ENCODE measurements around the gene DLGAP5. TPM values are rescaled to one million over a fixed set of nuclear protein-coding genes. Genes with fewer than 3 reads are reported as not detected.

The DLGAP5 gene, protein sequence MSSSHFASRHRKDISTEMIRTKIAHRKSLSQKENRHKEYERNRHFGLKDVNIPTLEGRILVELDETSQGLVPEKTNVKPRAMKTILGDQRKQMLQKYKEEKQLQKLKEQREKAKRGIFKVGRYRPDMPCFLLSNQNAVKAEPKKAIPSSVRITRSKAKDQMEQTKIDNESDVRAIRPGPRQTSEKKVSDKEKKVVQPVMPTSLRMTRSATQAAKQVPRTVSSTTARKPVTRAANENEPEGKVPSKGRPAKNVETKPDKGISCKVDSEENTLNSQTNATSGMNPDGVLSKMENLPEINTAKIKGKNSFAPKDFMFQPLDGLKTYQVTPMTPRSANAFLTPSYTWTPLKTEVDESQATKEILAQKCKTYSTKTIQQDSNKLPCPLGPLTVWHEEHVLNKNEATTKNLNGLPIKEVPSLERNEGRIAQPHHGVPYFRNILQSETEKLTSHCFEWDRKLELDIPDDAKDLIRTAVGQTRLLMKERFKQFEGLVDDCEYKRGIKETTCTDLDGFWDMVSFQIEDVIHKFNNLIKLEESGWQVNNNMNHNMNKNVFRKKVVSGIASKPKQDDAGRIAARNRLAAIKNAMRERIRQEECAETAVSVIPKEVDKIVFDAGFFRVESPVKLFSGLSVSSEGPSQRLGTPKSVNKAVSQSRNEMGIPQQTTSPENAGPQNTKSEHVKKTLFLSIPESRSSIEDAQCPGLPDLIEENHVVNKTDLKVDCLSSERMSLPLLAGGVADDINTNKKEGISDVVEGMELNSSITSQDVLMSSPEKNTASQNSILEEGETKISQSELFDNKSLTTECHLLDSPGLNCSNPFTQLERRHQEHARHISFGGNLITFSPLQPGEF
- 100 to 1,000 TPM; 117 to 120 TPM for total RNA-seq

DNA sequence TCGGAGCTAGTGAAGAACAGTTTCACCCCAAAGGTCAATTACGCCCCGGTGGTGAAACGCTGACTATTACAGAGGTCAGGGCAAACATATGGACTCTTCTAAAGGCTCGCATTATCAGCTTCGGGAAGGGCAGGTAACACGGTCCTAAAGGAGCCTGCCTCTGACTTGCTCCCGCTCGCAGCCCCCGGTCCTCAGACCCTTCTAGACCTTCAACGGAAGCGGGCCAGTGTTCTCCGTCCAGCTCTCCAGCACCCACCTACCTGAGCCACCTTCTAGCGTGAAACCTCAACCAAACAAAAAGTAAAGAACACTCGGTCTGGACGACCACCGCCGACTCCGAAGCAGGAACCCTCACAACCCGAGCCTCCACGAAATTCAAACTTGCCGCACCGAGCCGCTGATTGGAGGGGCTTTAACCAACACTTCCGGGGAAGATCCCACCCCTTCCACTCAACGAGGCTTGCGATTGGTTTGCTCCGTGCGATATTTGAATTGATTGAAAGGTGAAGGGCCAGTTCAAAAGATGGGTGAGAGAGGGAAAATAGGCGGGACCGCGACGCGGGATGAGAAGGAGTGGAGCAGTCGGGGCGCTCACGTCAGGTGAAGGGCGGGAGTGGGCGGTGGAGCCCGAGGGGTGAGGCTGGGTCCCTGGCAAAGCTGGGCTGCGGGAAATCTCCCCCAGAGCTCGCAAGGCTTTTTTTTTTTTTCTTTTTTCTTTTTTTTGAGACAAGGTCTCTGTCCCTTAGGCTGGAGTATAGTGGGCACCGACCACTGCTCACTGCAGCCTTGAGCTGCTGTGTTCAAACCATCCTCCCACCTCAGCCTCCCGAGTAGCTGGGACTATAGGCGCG lies at the start of gene DLGAP5:
Gene DLGAP5, minus strand, starts transcription at position 383 of the 851 bp plus-strand sequence. CDS start 2,406 bp downstream, outside the sequence.
- H3K27ac Mint-ChIP-seq = peak within 1 kb of the TSS; percentile 89
- peak within 1 kb of the TSS; percentile 99 for H3K4me3 Mint-ChIP-seq
- no peaks in the 10 kb centered on the region for H3K9me3 Mint-ChIP-seq
- intact Hi-C loops (cut with micrococcal nuclease) = loop anchor here (1.0 to 5.0 kb wide), 7 partner anchors 80 to 389 kb away; partner anchors contain the start of genes ATG14, FBXO34, KTN1 and MAPK1IP1L
- peaks cover 5% of the 10 kb centered on the region for H3K36me3 Mint-ChIP-seq (ENCODE audit: low read depth)
- peak; percentile 97 for DNase-seq
- CTCF ChIA-PET = interaction anchor here (0.6 to 1.5 kb wide), 5 partner anchors 79 to 628 kb away, joined by 3 to 7 read pairs (median 3); partner anchors contain the start of gene FBXO34
- H3K27me3 Mint-ChIP-seq (ENCODE audit: low read depth) = peaks cover 2% of the 10 kb centered on the region
- H3K4me1 Mint-ChIP-seq (ENCODE audit: low read depth) = peaks cover 26% of the 10 kb centered on the region

DNA sequence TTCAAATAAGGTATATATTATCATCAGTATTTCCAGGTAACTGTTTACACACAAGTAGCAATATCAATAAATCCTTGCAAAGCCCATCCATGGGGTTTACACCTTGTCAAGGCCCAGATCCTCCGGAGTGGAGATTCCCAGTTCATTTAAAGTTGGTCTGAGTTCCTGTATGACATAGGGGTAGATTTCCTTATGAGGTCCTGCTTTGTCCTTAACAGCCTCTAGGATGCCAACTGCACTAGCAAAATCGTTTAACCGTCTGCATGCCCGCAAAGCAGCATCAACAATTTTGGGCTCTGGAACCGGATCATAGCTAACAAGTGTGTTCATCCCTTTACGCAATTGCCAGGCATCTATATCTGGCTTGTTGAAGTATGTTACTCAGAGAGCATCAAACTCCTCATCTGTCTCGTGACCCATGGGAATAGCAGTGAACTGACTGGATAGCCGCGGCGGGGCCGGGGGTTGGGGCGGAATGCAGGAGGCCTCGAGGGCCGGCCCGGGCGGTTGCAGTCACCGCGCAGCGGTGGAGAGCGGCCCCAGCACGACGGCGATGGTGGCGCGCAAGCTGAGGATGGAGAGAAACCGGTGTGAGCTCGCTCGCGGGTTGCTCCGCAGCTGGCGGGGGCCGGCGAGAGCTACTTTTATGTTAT lies 49.3 kb upstream of the DLGAP5 start:
- H3K4me1 Mint-ChIP-seq (ENCODE audit: low read depth) = no peaks in the 10 kb centered on the region
- no peaks in the 10 kb centered on the region for H3K36me3 Mint-ChIP-seq (ENCODE audit: low read depth)
- peaks cover 6% of the 10 kb centered on the region for H3K27me3 Mint-ChIP-seq (ENCODE audit: low read depth)
- intact Hi-C loops (cut with micrococcal nuclease) = no loop called here
- CTCF ChIA-PET = interaction anchor here (0.6 to 1.0 kb wide), 2 partner anchors 9 to 29 kb away, joined by 3 read pairs; no protein-coding TSS in a partner anchor
- H3K9me3 Mint-ChIP-seq = no peaks in the 10 kb centered on the region
- no peak overlapping the region for H3K4me3 Mint-ChIP-seq
- no peak overlapping the region for H3K27ac Mint-ChIP-seq
- no peak for DNase-seq

DNA sequence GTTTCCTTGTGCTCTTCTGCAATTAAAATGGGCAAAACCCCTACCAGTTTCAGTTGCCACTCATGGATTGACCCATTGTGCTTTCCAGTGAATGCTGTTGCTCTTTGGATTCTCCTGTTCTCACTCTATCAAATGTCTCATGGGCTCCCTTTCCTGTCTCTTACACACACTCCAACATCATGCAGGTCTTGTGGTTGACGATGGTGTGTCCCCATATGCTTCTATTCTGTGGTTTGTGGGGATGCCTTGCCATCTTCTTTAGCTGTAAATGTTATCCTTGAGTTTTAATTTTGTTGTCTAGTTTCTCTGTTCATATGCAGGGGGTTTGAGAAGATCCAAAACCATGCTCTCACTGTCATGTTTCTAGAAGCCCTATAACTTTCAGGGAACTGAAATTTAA lies 47.9 kb upstream of the DLGAP5 start:
- no peak overlapping the region for H3K27ac Mint-ChIP-seq
- no peaks in the 10 kb centered on the region for H3K36me3 Mint-ChIP-seq (ENCODE audit: low read depth)
- no peaks in the 10 kb centered on the region for H3K9me3 Mint-ChIP-seq
- H3K4me1 Mint-ChIP-seq (ENCODE audit: low read depth) = no peaks in the 10 kb centered on the region
- no peak overlapping the region for H3K4me3 Mint-ChIP-seq
- intact Hi-C loops (cut with micrococcal nuclease) = no loop called here
- CTCF ChIA-PET = no interaction called here
- DNase-seq = no peak
- peaks cover 6% of the 10 kb centered on the region for H3K27me3 Mint-ChIP-seq (ENCODE audit: low read depth)

DNA sequence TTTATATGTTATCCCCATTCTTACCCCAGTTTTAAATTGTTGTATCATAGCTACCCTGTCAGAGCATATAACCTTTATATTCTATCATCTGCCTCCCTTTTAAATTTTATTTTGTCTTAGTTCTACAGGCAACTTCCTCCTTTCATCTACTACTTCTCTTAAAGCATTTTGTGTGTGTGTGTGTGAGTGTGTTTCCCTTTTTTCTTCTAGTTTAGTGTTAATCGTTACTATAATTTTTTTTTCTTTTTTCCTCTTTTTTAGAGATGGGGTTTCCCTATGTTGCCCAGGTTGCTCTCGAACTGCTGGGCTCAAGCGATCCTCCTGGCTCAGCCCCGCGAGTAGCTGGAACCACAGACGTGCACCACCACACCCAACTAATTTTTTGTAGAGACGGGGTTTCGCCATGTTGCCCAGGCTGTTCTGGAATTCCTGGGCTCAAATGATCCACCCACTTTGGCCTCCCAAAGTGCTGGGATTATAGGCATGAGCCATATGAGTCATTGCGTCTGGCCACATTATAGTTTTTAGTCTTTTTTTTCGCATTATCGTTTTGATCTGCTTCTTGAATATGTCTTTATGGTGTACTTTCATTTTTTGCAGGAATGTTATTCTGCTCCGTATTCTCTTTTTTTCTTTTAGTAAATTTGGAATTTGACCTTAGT lies 46.8 kb upstream of the DLGAP5 start:
- Mint-ChIP-seq H3K9me3 (no peaks in the 10 kb centered on the region), H3K27ac (no peak overlapping the region), H3K4me3 (no peak overlapping the region), H3K36me3 (ENCODE audit: low read depth) (no peaks in the 10 kb centered on the region), H3K4me1 (ENCODE audit: low read depth) (no peaks in the 10 kb centered on the region), H3K27me3 (ENCODE audit: low read depth) (peaks cover 6% of the 10 kb centered on the region)
- DNase-seq = no peak
- intact Hi-C loops (cut with micrococcal nuclease) = no loop called here
- CTCF ChIA-PET = interaction anchor here (1.2 kb wide), 1 partner anchor 82 kb away, joined by 3 read pairs; no protein-coding TSS in a partner anchor

DNA sequence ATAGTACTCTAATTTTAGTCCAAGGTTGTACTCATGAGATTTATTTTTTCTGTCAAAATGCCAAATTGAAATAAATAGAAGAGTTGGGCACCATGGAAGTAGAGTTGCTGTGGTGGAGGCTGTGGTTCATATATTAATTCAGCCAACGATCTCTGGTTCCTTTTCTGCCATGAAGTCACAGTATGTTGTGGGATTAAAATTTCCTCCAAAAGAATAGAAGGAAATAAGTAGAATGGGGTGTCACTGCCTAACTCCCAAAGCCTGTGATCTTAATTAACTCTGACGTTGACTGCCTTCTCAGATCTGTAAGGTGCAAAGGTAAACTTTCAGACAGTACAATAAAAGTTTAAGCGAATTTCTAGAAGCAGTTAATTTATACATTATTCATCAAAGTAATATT lies 42.2 kb upstream of the DLGAP5 start:
- intact Hi-C loops (cut with micrococcal nuclease) = no loop called here
- Mint-ChIP-seq H3K4me1 (ENCODE audit: low read depth) (no peaks in the 10 kb centered on the region), H3K4me3 (no peak overlapping the region), H3K27me3 (ENCODE audit: low read depth) (peaks cover 3% of the 10 kb centered on the region), H3K36me3 (ENCODE audit: low read depth) (no peaks in the 10 kb centered on the region), H3K9me3 (no peaks in the 10 kb centered on the region), H3K27ac (no peak overlapping the region)
- CTCF ChIA-PET = no interaction called here
- DNase-seq = no peak

DNA sequence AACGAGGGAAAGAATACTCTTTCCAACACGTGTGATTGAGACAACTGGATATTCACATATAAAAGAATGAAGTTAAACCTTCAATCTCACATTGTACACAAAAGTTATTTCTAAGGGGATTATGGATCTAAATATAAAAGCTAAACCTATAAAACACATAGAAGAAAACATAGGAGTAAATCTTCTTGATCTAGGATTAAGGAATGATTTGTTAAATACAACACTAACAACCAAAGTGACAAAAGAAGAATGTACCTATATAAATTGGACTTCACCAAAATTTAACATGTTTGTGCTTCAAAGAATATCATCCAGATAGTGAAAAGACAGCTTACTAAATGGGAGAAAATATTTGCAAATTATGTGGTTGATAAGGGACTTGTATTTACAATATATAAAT lies 36.9 kb upstream of the DLGAP5 start:
- CTCF ChIA-PET = no interaction called here
- intact Hi-C loops (cut with micrococcal nuclease) = no loop called here
- Mint-ChIP-seq H3K27ac (no peak overlapping the region), H3K9me3 (peaks cover 5% of the 10 kb centered on the region), H3K4me3 (no peak overlapping the region), H3K27me3 (ENCODE audit: low read depth) (peaks cover 3% of the 10 kb centered on the region), H3K4me1 (ENCODE audit: low read depth) (no peaks in the 10 kb centered on the region), H3K36me3 (ENCODE audit: low read depth) (no peaks in the 10 kb centered on the region)
- no peak for DNase-seq

DNA sequence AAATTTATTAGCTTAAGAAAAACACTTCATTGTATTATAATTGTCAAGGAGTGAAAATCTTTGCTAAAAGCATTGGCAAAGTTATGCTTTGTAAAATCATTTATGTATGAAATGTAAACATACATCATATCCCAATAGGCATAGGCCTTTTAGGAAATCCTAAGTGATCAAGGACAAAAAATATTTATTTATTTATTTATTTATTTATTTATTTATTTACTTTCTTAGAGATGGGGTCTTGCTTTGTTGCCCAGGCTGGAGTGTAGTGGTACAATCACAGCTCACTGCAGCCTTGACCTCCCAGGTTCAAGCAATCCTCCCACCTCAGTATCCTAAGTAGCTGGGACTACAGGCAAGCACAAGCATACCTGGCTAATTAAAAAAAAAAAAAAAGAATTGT lies 32.0 kb upstream of the DLGAP5 start:
- Mint-ChIP-seq H3K4me3 (no peak overlapping the region), H3K27ac (no peak overlapping the region), H3K4me1 (ENCODE audit: low read depth) (peaks cover 3% of the 10 kb centered on the region), H3K36me3 (ENCODE audit: low read depth) (no peaks in the 10 kb centered on the region), H3K27me3 (ENCODE audit: low read depth) (no peaks in the 10 kb centered on the region), H3K9me3 (peaks cover 5% of the 10 kb centered on the region)
- CTCF ChIA-PET = interaction anchor here (0.6 to 1.4 kb wide), 4 partner anchors 60 to 744 kb away, joined by 3 to 9 read pairs (median 5); no protein-coding TSS in a partner anchor
- intact Hi-C loops (cut with micrococcal nuclease) = no loop called here
- DNase-seq = no peak

DNA sequence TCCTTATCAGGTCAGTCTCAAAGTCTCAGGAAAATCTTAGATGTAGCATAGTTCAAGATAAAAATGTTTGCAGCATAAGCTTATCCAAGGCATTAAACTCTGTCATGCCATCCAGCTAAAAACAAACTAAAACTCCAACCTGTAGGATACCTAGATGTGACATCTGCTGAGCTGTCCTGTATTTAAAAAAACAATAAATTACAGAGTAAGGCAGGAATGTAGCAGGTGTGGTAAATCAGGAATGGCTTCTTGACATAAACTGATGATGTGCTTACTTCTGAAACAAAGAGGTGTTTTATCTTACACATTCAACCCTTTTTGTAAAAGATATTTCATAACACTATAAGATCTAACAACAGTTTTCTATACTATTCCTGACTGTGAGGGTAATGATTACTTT lies 30.6 kb upstream of the DLGAP5 start:
- Mint-ChIP-seq H3K27ac (no peak overlapping the region), H3K27me3 (ENCODE audit: low read depth) (no peaks in the 10 kb centered on the region), H3K36me3 (ENCODE audit: low read depth) (no peaks in the 10 kb centered on the region), H3K9me3 (peaks cover 4% of the 10 kb centered on the region), H3K4me3 (no peak overlapping the region), H3K4me1 (ENCODE audit: low read depth) (peaks cover 3% of the 10 kb centered on the region)
- intact Hi-C loops (cut with micrococcal nuclease) = no loop called here
- CTCF ChIA-PET = no interaction called here
- DNase-seq = no peak

DNA sequence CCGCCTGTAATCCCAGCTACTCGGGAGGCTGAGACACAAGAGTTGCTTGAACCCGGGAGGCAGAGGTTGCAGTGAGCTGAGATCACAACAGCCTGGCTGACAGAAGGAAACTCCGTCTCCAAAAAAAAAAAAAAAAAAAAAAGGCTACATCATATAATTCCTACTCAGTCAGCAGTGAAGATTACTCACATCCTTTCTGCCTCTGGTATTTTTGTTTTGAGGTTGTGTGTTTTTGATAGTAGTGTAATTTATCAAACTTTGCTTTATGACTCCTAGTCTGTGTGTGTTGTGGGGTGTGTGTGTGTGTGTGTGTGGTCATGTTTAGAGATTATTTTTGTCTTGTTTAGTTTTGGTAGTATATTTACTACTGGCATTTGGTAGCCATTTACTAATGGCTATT lies 29.8 kb upstream of the DLGAP5 start:
- CTCF ChIA-PET = no interaction called here
- intact Hi-C loops (cut with micrococcal nuclease) = no loop called here
- peaks cover 3% of the 10 kb centered on the region for H3K4me1 Mint-ChIP-seq (ENCODE audit: low read depth)
- H3K4me3 Mint-ChIP-seq = no peak overlapping the region
- no peak for DNase-seq
- H3K9me3 Mint-ChIP-seq = peaks cover under 1% of the 10 kb centered on the region
- no peak overlapping the region for H3K27ac Mint-ChIP-seq
- H3K27me3 Mint-ChIP-seq (ENCODE audit: low read depth) = no peaks in the 10 kb centered on the region
- no peaks in the 10 kb centered on the region for H3K36me3 Mint-ChIP-seq (ENCODE audit: low read depth)

DNA sequence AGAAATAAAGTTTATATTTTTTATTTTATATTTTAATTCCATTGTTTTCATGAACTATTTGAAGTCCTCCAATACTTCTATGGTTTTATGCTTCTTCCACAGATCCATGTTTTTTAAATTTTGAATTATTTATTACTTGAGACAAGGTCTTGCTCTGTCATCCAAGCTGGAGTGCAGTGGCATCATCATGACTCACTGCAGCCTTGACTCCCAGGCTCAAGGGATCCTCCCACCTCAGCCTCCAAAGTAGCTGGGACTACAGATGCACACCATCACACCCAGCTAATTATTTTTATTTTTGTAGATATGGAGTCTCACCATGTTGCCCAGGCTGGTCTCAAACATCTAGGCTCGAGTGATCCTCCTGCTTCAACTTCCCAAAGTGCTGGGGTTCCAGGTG lies 28.8 kb upstream of the DLGAP5 start:
- Mint-ChIP-seq H3K4me3 (no peak overlapping the region), H3K9me3 (no peaks in the 10 kb centered on the region), H3K27ac (no peak overlapping the region), H3K36me3 (ENCODE audit: low read depth) (no peaks in the 10 kb centered on the region), H3K4me1 (ENCODE audit: low read depth) (peaks cover 3% of the 10 kb centered on the region), H3K27me3 (ENCODE audit: low read depth) (no peaks in the 10 kb centered on the region)
- intact Hi-C loops (cut with micrococcal nuclease) = no loop called here
- CTCF ChIA-PET = no interaction called here
- no peak for DNase-seq

DNA sequence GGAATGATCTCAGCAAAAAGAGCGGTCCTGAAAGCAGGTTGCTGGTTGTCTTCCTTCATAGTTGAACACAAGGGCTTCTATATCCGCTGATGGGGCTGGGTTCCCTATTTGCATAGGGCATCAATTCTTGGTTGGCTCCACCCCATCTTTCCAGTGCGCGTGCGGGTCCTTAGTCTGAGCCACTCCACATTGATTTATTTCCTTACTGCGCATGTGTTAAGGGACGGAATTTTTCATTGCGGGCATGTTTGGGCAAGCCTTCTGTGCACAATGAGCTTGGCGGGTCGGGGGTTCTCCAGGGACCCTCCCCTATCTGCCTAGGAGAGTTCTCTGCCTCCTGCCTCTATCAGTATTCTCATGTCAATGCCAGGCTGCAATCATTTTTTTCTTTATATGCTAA lies 21.2 kb upstream of the DLGAP5 start:
- peaks cover 4% of the 10 kb centered on the region for H3K4me1 Mint-ChIP-seq (ENCODE audit: low read depth)
- H3K27ac Mint-ChIP-seq = no peak overlapping the region
- H3K36me3 Mint-ChIP-seq (ENCODE audit: low read depth) = no peaks in the 10 kb centered on the region
- H3K4me3 Mint-ChIP-seq = no peak overlapping the region
- no peaks in the 10 kb centered on the region for H3K9me3 Mint-ChIP-seq
- DNase-seq = no peak
- CTCF ChIA-PET = interaction anchor here (0.6 to 2.1 kb wide), 20 partner anchors 9 to 1644 kb away, joined by 3 to 15 read pairs (median 4); partner anchors contain the start of gene FBXO34
- intact Hi-C loops (cut with micrococcal nuclease) = loop anchor here (1.0 to 10.0 kb wide), 7 partner anchors 32 to 1272 kb away; partner anchors contain the start of gene FBXO34
- no peaks in the 10 kb centered on the region for H3K27me3 Mint-ChIP-seq (ENCODE audit: low read depth)

Data from activated naive CD4-positive, alpha-beta T cell treated with anti-CD3 and anti-CD28 coated beads for 36 hours (primary cell).